NT2/D1 (cell line): ENCODE measurements around the gene IGF2R.
"Not testable (repeated sequence)": the region's sequence is repeated elsewhere in the genome, so short reads cannot be mapped to it uniquely, and the experiment has no call there.

Experiments
- DNase-seq: peaks from one replicate; pipeline ENCODE4 v3.0.0-alpha.2; 2011; ENCODE audit warnings: low read depth, low spot score
- H3K27me3 ChIP-seq: 2 replicates; pipeline ENCODE4 v1.6.0; 2011; ENCODE audit warnings: mild to moderate bottlenecking; ENCODE audit not compliant: insufficient read length, insufficient read depth
- H3K36me3 ChIP-seq: 2 replicates; pipeline ENCODE4 v1.6.1; 2011; ENCODE audit warnings: mild to moderate bottlenecking, low read length, mixed read lengths; ENCODE audit not compliant: insufficient read depth, insufficient read length
- H3K4me1 ChIP-seq: 2 replicates; pipeline ENCODE4 v1.5.1; 2011; ENCODE audit not compliant: insufficient read depth, insufficient read length
- H3K4me3 ChIP-seq: 2 replicates; pipeline ENCODE4 v1.5.1; 2011; ENCODE audit warnings: low read depth; ENCODE audit not compliant: insufficient read length
- H3K9ac ChIP-seq: 2 replicates; pipeline ENCODE4 v1.6.0; 2011; ENCODE audit warnings: low read depth; ENCODE audit not compliant: insufficient read length
- H3K9me3 ChIP-seq: 2 replicates; pipeline ENCODE4 v1.5.1; 2011; ENCODE audit warnings: mild to moderate bottlenecking, low read length; ENCODE audit not compliant: insufficient read depth
- SUZ12 ChIP-seq: IDR thresholded peaks from 2 replicates; pipeline ENCODE4 v1.6.1; 2011; ENCODE audit not compliant: insufficient read length, insufficient read depth; ENCODE audit errors: extremely low read depth
- YY1 ChIP-seq: IDR thresholded peaks from 2 replicates; pipeline ENCODE4 v1.6.1; 2011; ENCODE audit not compliant: insufficient read length, insufficient read depth
- ZNF274 ChIP-seq: IDR thresholded peaks from 2 replicates; pipeline ENCODE4 v1.6.1; 2011; ENCODE audit warnings: mild to moderate bottlenecking, low read depth, low read length

The IGF2R gene

GRCh38 chr6:160124007-160124406, 155.1 kb downstream of the IGF2R start:
- no peak overlapping the region for H3K9ac ChIP-seq
- H3K4me3 ChIP-seq, result no peak overlapping the region
- no peaks in the 10 kb centered on the region for H3K36me3 ChIP-seq
- no peak for TF ChIP-seq ZNF274
- no peak for TF ChIP-seq YY1
- no peak for TF ChIP-seq SUZ12
- no peak for DNase-seq
- H3K4me1 ChIP-seq, result no peaks in the 10 kb centered on the region
- H3K27me3 ChIP-seq, result no peaks in the 10 kb centered on the region
- no peaks in the 10 kb centered on the region for H3K9me3 ChIP-seq

GRCh38 chr6:160124605-160125004, 155.7 kb downstream of the IGF2R start:
- no peak for TF ChIP-seq ZNF274
- no peak for TF ChIP-seq SUZ12
- no peak for TF ChIP-seq YY1

GRCh38 chr6:160125105-160125504, 156.2 kb downstream of the IGF2R start:
- H3K4me3 ChIP-seq, H3K9ac ChIP-seq, H3K36me3 ChIP-seq, DNase-seq, H3K4me1 ChIP-seq, H3K9me3 ChIP-seq, H3K27me3 ChIP-seq: not testable (repeated sequence)

More at GRCh38 chr6:160124605-160125004, 155.7 kb downstream of the IGF2R start:
- DNase-seq, result no peak
- Histone ChIP-seq H3K4me1 (no peaks in the 10 kb centered on the region), H3K27me3 (no peaks in the 10 kb centered on the region), H3K4me3 (no peak overlapping the region), H3K9ac (no peak overlapping the region), H3K36me3 (no peaks in the 10 kb centered on the region), H3K9me3 (no peaks in the 10 kb centered on the region)

- Histone ChIP-seq H3K9me3 (no peaks in the 10 kb centered on the region), H3K27me3 (no peaks in the 10 kb centered on the region), H3K9ac (no peak overlapping the region), H3K4me1 (peaks cover 2% of the 10 kb centered on the region), H3K4me3 (no peak overlapping the region), H3K36me3 (no peaks in the 10 kb centered on the region)
- no peak for DNase-seq
- TF ChIP-seq SUZ12 (no peak), ZNF274 (no peak), YY1 (no peak)
Observed at GRCh38 chr6:160127270-160128124, 158.6 kb downstream of the IGF2R start.

GRCh38 chr6:160128125-160128683, 159.3 kb downstream of the IGF2R start:
- no peaks in the 10 kb centered on the region for H3K36me3 ChIP-seq
- H3K9ac ChIP-seq, result no peak overlapping the region
- no peaks in the 10 kb centered on the region for H3K27me3 ChIP-seq
- H3K4me1 ChIP-seq, result peaks cover 4% of the 10 kb centered on the region
- no peak for DNase-seq
- TF ChIP-seq ZNF274 (no peak), YY1 (no peak), SUZ12 (no peak)
- no peak overlapping the region for H3K4me3 ChIP-seq
- H3K9me3 ChIP-seq, result no peaks in the 10 kb centered on the region

GRCh38 chr6:160128879-160129516, 160.1 kb downstream of the IGF2R start:
- Histone ChIP-seq H3K27me3 (no peaks in the 10 kb centered on the region), H3K4me1 (peaks cover 4% of the 10 kb centered on the region), H3K4me3 (no peak overlapping the region), H3K9me3 (no peaks in the 10 kb centered on the region), H3K36me3 (no peaks in the 10 kb centered on the region), H3K9ac (no peak overlapping the region)
- TF ChIP-seq SUZ12 (no peak), YY1 (no peak), ZNF274 (no peak)
- no peak for DNase-seq

- Histone ChIP-seq H3K36me3 (no peaks in the 10 kb centered on the region), H3K9ac (no peak overlapping the region), H3K27me3 (no peaks in the 10 kb centered on the region), H3K4me1 (peaks cover 4% of the 10 kb centered on the region), H3K9me3 (no peaks in the 10 kb centered on the region), H3K4me3 (no peak overlapping the region)
- TF ChIP-seq SUZ12 (no peak), ZNF274 (no peak), YY1 (no peak)
- no peak for DNase-seq
Observed at GRCh38 chr6:160129881-160130615, 161.2 kb downstream of the IGF2R start.
